Medulla oblongata (tissue), 1 donor: ENCODE measurements around the gene RPL31.
A peak's percentile ranks its signal among the peaks of the same experiment; 100 is the strongest.

ENCODE experiments used
- DNase-seq: peaks from one replicate; pipeline ENCODE4 v3.0.0-alpha.2; 2015; ENCODE audit errors: extremely low spot score

RPL31 gene

GRCh38 chr2:100975521-100975785, 26.6 kb upstream of the RPL31 start:
- no peak for DNase-seq

- no peak for DNase-seq
Observed at GRCh38 chr2:100976061-100976460, 26.0 kb upstream of the RPL31 start.

GRCh38 chr2:100976645-100977391, 25.3 kb upstream of the RPL31 start:
- DNase-seq: no peak

GRCh38 chr2:100977511-100977910, 24.6 kb upstream of the RPL31 start:
- no peak for DNase-seq

GRCh38 chr2:100978582-100979191, 23.4 kb upstream of the RPL31 start:
- DNase-seq: no peak

GRCh38 chr2:100980046-100980445, 22.0 kb upstream of the RPL31 start:
- no peak for DNase-seq

GRCh38 chr2:100981011-100981410, 21.1 kb upstream of the RPL31 start:
- no peak for DNase-seq

GRCh38 chr2:100982431-100982861, 19.6 kb upstream of the RPL31 start:
- no peak for DNase-seq

GRCh38 chr2:100983201-100983600, 18.9 kb upstream of the RPL31 start:
- DNase-seq: no peak

- no peak for DNase-seq
Observed at GRCh38 chr2:100983684-100984310, 18.3 kb upstream of the RPL31 start.

- peak; percentile 81 for DNase-seq
Observed at GRCh38 chr2:100984892-100985307, 17.2 kb upstream of the RPL31 start.

- DNase-seq: no peak
Observed at GRCh38 chr2:100986157-100986556, 15.9 kb upstream of the RPL31 start.

- DNase-seq: no peak
Observed at GRCh38 chr2:100987536-100987935, 14.6 kb upstream of the RPL31 start.

GRCh38 chr2:100987974-100988373, 14.1 kb upstream of the RPL31 start:
- DNase-seq: no peak

- no peak for DNase-seq
Observed at GRCh38 chr2:100988630-100989417, 13.3 kb upstream of the RPL31 start.

GRCh38 chr2:100989666-100990065, 12.4 kb upstream of the RPL31 start:
- no peak for DNase-seq

- no peak for DNase-seq
Observed at GRCh38 chr2:100990166-100990565, 11.9 kb upstream of the RPL31 start.

- DNase-seq: no peak
Observed at GRCh38 chr2:100990650-100991403, 11.3 kb upstream of the RPL31 start.

GRCh38 chr2:100991404-100991773, 10.7 kb upstream of the RPL31 start:
- no peak for DNase-seq

- no peak for DNase-seq
Observed at GRCh38 chr2:100992262-100992661, 9.8 kb upstream of the RPL31 start.

GRCh38 chr2:100993294-100993693, 8.8 kb upstream of the RPL31 start:
- DNase-seq: no peak
